Effector memory CD4-positive, alpha-beta T cell (primary cell): Measurements from ENCODE around the gene RAB36.

Source experiments
- DNase-seq, 3 donors: peaks; one replicate each; pipeline ENCODE4 v3.0.0-alpha.2; 2020
- H3K27ac ChIP-seq: 2 replicates; pipeline ENCODE4 v1.7.0; 2013; ENCODE audit warnings: mild to moderate bottlenecking, low read length, moderate library complexity; ENCODE audit not compliant: insufficient read depth, poor library complexity, severe bottlenecking
- H3K27me3 ChIP-seq: replicated peaks from 2 replicates; pipeline ENCODE4 v1.7.0; 2013; ENCODE audit warnings: mild to moderate bottlenecking, low read length; ENCODE audit not compliant: insufficient read depth, control insufficient read depth, poor library complexity, severe bottlenecking
- H3K36me3 ChIP-seq: 2 replicates; pipeline ENCODE4 v1.7.0; 2013; ENCODE audit warnings: mild to moderate bottlenecking, low read length, moderate library complexity; ENCODE audit not compliant: control insufficient read depth, insufficient read depth
- H3K4me1 ChIP-seq: 2 replicates; pipeline ENCODE4 v1.7.0; 2013; ENCODE audit warnings: low read length, mild to moderate bottlenecking; ENCODE audit not compliant: control insufficient read depth, insufficient read depth, poor library complexity, severe bottlenecking
- H3K4me3 ChIP-seq: 2 replicates; pipeline ENCODE4 v1.7.0; 2013; ENCODE audit warnings: low read length, low read depth, mild to moderate bottlenecking; ENCODE audit not compliant: insufficient read depth, poor library complexity, severe bottlenecking
- H3K9me3 ChIP-seq: 2 replicates; pipeline ENCODE4 v1.7.0; 2013; ENCODE audit warnings: mild to moderate bottlenecking, low read length, moderate library complexity; ENCODE audit not compliant: control insufficient read depth

Gene RAB36

DNA sequence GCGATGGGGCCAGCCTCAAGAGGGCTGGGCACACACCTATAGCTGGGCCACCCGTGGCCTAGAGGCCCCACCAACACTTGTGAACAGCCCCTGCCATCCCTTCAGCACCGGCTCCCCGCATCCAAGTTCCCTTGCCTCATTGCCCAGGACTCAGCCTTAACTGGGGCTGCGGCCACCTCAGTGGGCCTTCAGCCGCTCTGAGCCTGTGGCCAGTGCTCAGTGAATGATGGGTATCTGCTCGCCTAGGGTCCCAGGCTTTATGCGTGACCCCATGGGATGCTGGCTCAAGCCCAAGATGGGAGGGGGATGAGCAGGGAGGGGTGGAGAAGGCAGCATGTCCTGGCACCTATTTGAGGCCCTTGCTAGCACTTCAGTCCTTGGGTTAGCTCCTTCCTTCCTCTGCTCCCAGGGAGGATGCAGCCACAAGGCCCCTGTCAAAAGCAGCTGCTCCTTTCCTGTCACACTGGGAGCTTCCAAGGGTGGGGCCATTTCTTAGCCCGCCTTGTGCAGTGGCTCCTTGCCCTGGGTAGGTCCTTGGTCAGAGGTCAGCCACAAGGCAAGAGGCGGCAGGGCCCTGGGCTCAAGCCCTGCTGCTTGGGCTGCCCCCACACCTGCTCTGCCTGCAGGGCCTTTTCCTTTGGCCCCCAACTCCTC is 43.1 kb upstream of the RAB36 start:
- no peak overlapping the region for H3K4me3 ChIP-seq
- H3K9me3 ChIP-seq: no peaks in the 10 kb centered on the region
- no peaks in the 10 kb centered on the region for H3K36me3 ChIP-seq
- H3K4me1 ChIP-seq: no peaks in the 10 kb centered on the region
- H3K27me3 ChIP-seq: no peaks in the 10 kb centered on the region
- no peak overlapping the region for H3K27ac ChIP-seq
- no peak for DNase-seq

DNA sequence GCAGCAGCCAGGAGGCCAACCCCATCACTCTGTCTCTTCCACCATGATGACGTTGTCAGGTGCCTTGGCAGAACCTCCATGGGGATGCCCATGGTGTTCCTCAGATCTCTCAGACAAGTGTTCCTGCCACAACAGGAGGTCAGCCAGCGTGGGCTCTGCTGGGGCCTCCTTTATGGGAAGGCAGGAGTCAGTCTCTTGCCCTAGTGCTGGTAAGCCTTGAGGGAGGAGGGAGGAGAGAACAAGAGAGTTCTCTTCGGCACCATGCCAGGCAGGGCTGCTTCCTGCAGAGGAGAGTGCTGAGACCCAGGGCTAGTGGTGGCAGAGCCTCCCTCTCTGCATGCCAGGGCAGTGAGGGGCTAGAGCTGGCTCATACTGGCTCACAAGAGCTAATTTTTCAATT is 42.5 kb upstream of the RAB36 start:
- no peaks in the 10 kb centered on the region for H3K36me3 ChIP-seq

DNA sequence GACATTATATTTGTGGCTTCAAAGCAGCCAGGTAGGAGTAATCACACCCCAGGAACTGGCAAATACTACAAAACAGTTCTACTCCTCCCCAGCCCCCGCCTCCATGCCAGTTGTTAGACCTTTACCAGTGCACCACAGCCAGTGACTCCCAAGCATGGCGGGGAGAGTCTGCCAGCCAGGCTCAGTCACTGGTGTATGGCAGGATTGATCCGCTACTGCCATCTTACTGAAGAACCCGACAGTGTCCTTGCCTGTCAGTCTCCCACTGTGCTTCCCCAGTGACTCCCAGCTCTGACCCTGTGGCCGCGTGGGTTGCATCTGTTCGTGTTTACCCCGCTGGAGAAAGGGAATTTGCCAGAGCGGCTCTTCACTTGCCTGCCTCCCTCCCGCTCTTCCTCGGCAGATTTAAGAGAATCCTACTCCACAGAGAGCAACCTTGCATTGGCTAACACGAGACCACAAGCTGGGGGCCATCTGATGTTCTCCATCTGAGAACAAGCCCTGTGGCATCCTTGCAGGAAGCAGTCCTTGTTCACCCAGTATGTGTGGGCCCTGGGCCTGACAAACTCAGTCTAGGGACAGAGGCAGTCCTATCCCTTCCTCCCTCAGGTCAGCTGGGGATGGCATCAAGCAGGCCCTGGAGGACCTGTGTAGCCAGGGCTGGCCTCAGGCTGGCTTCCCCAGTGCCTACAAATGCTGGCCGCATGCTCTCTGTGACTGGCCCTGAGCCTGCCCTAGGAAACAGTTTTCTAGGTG is 41.9 kb upstream of the RAB36 start:
- no peaks in the 10 kb centered on the region for H3K36me3 ChIP-seq
- H3K4me3 ChIP-seq: no peak overlapping the region
- no peaks in the 10 kb centered on the region for H3K27me3 ChIP-seq
- H3K27ac ChIP-seq: no peak overlapping the region
- no peaks in the 10 kb centered on the region for H3K4me1 ChIP-seq
- DNase-seq: no peak
- no peaks in the 10 kb centered on the region for H3K9me3 ChIP-seq

More for the DNA sequence above, 42.5 kb upstream of the RAB36 start:
- Histone ChIP-seq H3K4me1 (no peaks in the 10 kb centered on the region), H3K27ac (no peak overlapping the region), H3K9me3 (no peaks in the 10 kb centered on the region), H3K27me3 (no peaks in the 10 kb centered on the region), H3K4me3 (no peak overlapping the region)
- no peak for DNase-seq

DNA sequence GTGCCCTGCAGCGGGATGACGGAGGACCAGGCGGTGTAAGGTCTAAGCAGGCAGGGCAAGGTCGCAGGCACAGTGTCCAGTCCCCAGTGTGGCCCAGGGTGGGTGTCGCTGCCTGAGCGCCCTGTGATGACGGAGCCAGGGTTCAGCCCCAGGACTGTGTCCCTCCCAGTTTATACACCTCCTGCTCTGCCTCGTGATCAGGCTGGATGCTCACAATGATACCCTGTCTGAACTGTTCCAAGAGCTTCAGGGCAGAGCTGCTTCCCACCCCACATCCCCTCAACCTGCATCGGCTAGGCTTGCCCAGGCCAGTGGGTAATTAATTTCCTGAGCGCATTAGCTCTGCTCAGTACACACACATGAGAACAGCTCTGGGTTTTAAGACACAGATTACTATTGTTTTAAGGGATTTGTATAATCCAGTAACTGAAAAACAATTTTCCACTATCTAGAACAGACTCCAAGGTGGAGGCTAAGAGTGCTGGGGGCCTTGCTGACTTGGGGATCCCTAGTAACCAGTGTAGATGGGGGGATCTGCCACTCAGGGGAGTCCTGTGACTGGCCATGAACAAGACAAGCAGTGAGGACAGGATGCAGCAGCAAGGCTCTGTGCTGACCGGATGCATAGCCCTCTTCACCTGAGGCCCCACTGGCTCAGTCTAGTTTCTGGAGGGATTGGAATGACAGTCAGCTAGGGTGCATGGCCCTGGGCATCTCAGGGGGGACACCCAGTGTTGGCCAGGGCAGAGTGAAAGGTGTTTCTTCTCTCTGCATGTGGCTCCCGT is 40.9 kb upstream of the RAB36 start:
- H3K27ac ChIP-seq: no peak overlapping the region
- H3K4me3 ChIP-seq: no peak overlapping the region
- no peaks in the 10 kb centered on the region for H3K27me3 ChIP-seq
- H3K9me3 ChIP-seq: no peaks in the 10 kb centered on the region
- DNase-seq: no peak
- H3K36me3 ChIP-seq: no peaks in the 10 kb centered on the region
- no peaks in the 10 kb centered on the region for H3K4me1 ChIP-seq

DNA sequence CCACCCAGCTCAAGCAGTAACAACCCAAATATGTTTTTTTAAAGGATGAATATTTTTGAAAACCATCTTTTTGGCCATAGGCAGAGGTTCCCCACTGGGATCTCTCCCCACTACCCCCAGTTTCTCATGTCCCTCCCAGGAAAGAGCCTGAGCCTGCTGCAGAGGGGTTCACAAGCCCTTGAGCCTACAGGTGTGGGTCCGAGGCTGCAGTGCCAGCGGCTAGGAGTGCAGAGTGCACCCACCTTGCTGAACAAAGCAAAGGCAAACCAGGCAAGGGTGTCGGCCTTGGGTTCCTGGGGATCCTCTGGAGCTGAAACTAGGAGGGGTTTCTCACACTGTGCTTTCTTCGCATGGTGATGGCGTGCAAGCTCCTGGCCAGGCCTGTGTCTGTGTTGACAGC is 40.0 kb upstream of the RAB36 start:
- no peak for DNase-seq
- Histone ChIP-seq H3K9me3 (no peaks in the 10 kb centered on the region), H3K27me3 (no peaks in the 10 kb centered on the region), H3K4me1 (no peaks in the 10 kb centered on the region), H3K27ac (no peak overlapping the region), H3K36me3 (no peaks in the 10 kb centered on the region), H3K4me3 (no peak overlapping the region)

DNA sequence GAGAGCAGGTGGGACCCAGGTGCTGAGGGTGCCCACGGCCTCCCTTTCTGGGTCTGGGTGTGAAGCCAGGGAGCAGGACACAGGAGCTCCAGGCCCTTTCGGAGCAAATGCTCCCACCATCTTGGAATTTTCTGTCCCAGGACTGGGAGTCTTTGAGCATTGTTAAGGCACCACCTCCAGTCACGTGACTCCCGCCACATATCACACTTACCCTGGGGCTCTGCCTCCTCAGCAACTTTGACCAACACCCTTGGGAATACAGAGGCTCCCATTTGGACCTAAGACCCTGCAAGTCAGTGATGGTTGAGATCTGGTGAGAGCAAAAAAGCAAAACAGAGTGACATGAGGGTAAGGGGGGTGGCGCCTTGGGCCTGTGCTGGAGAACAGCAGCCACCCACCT is 39.4 kb upstream of the RAB36 start:
- Histone ChIP-seq H3K4me3 (no peak overlapping the region), H3K27ac (no peak overlapping the region), H3K36me3 (no peaks in the 10 kb centered on the region), H3K27me3 (no peaks in the 10 kb centered on the region), H3K9me3 (no peaks in the 10 kb centered on the region), H3K4me1 (no peaks in the 10 kb centered on the region)
- no peak for DNase-seq

DNA sequence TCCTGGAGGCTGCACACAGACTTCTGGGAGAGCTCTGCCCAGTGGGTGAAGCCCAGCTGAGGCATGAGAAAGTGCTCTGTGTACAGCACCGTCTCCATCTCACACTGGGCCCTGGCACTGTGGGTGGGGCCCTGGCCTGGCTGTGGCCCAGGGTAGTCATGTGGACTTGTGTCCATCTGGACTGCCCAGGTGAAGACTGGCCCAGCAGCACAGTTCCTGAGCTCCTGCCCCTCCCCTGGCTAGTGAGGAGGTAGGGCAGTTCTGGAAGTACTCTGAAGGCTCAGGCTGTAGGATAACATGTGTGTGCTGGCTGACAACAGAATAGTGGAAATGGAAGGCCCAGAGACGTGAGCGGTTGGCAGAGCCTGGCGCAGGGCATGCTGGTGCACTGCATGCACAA is 38.9 kb upstream of the RAB36 start:
- Histone ChIP-seq H3K36me3 (no peaks in the 10 kb centered on the region), H3K9me3 (no peaks in the 10 kb centered on the region), H3K4me1 (no peaks in the 10 kb centered on the region), H3K4me3 (no peak overlapping the region), H3K27ac (no peak overlapping the region), H3K27me3 (no peaks in the 10 kb centered on the region)
- no peak for DNase-seq

DNA sequence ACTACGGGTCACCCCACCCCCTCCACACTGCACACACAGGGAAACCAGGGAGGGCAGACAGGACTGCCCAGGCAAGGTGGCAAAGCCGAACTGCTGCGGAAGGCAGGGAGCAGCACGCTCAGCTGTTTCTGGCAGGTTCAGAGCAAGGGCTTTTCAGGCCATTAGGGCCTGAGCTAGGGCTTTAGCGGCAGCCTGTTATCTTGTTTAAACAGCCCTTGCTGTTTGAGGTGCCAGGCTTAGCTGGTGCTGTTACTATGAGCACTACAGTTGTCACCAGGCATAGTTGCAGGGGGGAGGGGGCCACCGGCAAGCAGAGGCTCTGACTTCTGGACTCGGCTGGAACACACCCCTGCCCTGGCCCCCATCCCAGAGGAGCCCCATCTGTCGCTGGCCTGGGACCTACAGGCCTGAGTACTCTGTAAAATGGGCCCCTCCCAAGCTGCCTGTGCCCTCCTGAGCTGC is 38.3 kb upstream of the RAB36 start:
- no peak for DNase-seq
- Histone ChIP-seq H3K4me3 (no peak overlapping the region), H3K9me3 (no peaks in the 10 kb centered on the region), H3K27ac (no peak overlapping the region), H3K27me3 (no peaks in the 10 kb centered on the region), H3K4me1 (no peaks in the 10 kb centered on the region), H3K36me3 (no peaks in the 10 kb centered on the region)

DNA sequence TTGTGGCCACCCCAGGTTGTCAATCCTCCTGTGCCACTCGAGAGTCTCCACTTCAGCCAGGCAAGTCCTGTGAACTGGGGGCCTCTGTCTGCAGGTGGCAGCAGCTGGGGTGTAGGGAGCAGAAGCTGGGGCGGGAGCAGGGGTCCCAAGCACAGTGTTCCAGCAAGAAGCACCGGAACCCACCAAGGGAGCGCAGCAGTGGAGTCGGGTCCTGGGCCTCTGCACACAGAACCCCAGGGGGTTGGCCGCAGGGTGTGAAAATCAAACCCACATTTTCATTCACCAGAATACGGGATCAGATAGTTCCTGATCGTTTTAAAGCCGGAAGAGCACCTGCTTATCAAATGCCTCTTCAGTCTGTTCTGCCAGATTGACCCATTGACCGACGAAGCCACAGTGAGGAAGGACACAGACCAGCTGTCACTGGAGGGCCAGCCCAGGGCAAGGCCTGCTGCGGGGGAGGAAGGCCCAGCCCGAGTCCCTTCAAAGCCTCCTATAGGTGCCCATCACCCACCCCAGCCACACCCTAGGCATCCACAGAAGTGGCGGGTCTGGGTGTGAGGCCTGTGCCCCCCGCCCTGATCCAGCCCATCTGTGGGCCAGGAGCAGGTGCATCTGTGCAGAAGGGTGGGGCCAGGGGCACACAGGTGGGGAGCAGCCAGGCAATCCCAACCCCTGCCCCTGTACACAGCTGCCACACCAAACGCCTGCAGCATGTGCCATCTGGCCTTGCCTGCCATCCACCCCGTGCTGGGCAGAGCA is 37.6 kb upstream of the RAB36 start:
- no peak overlapping the region for H3K27ac ChIP-seq
- no peak for DNase-seq

More for the DNA sequence above, 37.6 kb upstream of the RAB36 start:
- H3K9me3 ChIP-seq: no peaks in the 10 kb centered on the region
- H3K4me1 ChIP-seq: no peaks in the 10 kb centered on the region
- H3K27me3 ChIP-seq: no peaks in the 10 kb centered on the region
- H3K4me3 ChIP-seq: no peak overlapping the region
- H3K36me3 ChIP-seq: no peaks in the 10 kb centered on the region
